GM23338 (cell line): Measurements from ENCODE around the gene PHACTR1. TPM values are rescaled to one million over a fixed set of nuclear protein-coding genes. Genes with fewer than 3 reads are reported as not detected.

Experiments
- ATAC-seq: fragments of 200-7000 bp; cut with Tn5 transposase; 3 replicates; pipeline ENCODE4 v1.9.1; 2020
- DNase-seq: peaks from one replicate; pipeline ENCODE4 v3.0.0-alpha.2; 2015; ENCODE audit warnings: low spot score
- H2AFZ ChIP-seq: fragments of 200-600 bp; sonication (generic); 2 replicates; pipeline ENCODE4 v1.8.0; 2016; ENCODE audit warnings: antibody characterized with exemption, mild to moderate bottlenecking, moderate library complexity
- H3F3A ChIP-seq: fragments of 200-600 bp; sonication (generic); replicated peaks from 2 replicates; pipeline ENCODE4 v1.8.0; 2017; ENCODE audit warnings: antibody characterized with exemption, mixed run types, low read depth
- H3K27ac ChIP-seq: fragments of 200-600 bp; sonication (generic); 2 replicates; pipeline ENCODE4 v1.6.1; 2016; ENCODE audit warnings: low read depth
- H3K27me3 ChIP-seq: fragments of 200-600 bp; sonication (generic); 2 replicates; pipeline ENCODE4 v1.8.0; 2016; ENCODE audit warnings: mild to moderate bottlenecking, mixed run types, moderate library complexity; ENCODE audit not compliant: insufficient read depth
- H3K36me3 ChIP-seq: fragments of 200-600 bp; sonication (generic); 2 replicates; pipeline ENCODE4 v1.8.0; 2016; ENCODE audit warnings: mild to moderate bottlenecking; ENCODE audit not compliant: insufficient read depth
- H3K4me1 ChIP-seq: fragments of 200-600 bp; sonication (generic); 2 replicates; pipeline ENCODE4 v1.8.0; 2016; ENCODE audit warnings: mild to moderate bottlenecking, moderate library complexity; ENCODE audit not compliant: insufficient read depth
- H3K4me2 ChIP-seq: fragments of 200-600 bp; sonication (generic); 2 replicates; pipeline ENCODE4 v1.7.1; 2017; ENCODE audit warnings: mixed run types
- H3K4me3 ChIP-seq: fragments of 200-600 bp; sonication (generic); 2 replicates; pipeline ENCODE4 v1.6.1; 2016; ENCODE audit warnings: mixed run types
- H3K79me2 ChIP-seq: fragments of 200-600 bp; sonication (generic); replicated peaks from 2 replicates; pipeline ENCODE4 v1.8.0; 2017; ENCODE audit warnings: mild to moderate bottlenecking; ENCODE audit not compliant: insufficient read depth
- H3K9me2 ChIP-seq: fragments of 200-600 bp; sonication (generic); 2 replicates; pipeline ENCODE4 v1.8.0; 2017; ENCODE audit not compliant: insufficient read depth
- H4K20me1 ChIP-seq: fragments of 200-600 bp; sonication (generic); replicated peaks from 2 replicates; pipeline ENCODE4 v1.8.0; 2017; ENCODE audit warnings: mild to moderate bottlenecking; ENCODE audit not compliant: insufficient read depth
- H3K27ac Mint-ChIP-seq: 2 replicates; pipeline ENCODE4 v1.8.0; 2020; ENCODE audit warnings: inconsistent platforms, mild to moderate bottlenecking, moderate library complexity, mixed read lengths
- H3K27me3 Mint-ChIP-seq: 3 replicates; pipeline ENCODE4 v1.8.0; 2022; ENCODE audit warnings: low read depth, mild to moderate bottlenecking, moderate library complexity, mixed read lengths, inconsistent platforms; ENCODE audit not compliant: insufficient read depth, poor library complexity
- H3K36me3 Mint-ChIP-seq: 3 replicates; pipeline ENCODE4 v1.8.0; 2021; ENCODE audit warnings: low read depth, mild to moderate bottlenecking, inconsistent platforms, moderate library complexity, mixed read lengths
- H3K4me1 Mint-ChIP-seq: 3 replicates; pipeline ENCODE4 v1.8.0; 2020; ENCODE audit warnings: mild to moderate bottlenecking, inconsistent platforms, mixed read lengths
- H3K4me3 Mint-ChIP-seq: 3 replicates; pipeline ENCODE4 v1.8.0; 2021; ENCODE audit warnings: moderate library complexity, mild to moderate bottlenecking, inconsistent platforms, mixed read lengths
- H3K9me3 Mint-ChIP-seq: 3 replicates; pipeline ENCODE4 v1.8.0; 2020; ENCODE audit warnings: moderate library complexity, mild to moderate bottlenecking, inconsistent platforms, mixed read lengths
- CREB1 ChIP-seq: fragments of 250-450 bp; sonication (Bioruptor Pico); IDR thresholded peaks from 2 replicates; pipeline ENCODE4 v1.5.0; 2020; ENCODE audit warnings: low read depth, mild to moderate bottlenecking, moderate library complexity
- CTCF ChIP-seq, 2 experiments: fragments of 200-600 bp in 1 of 2; sonication (generic) in 1 of 2; conservative IDR thresholded peaks; 2 replicates each; pipeline versions ENCODE4 v1.5.1 to v1.6.1; 2016 to 2017; ENCODE audit warnings: antibody characterized with exemption in 2 of 2, low read depth in 2 of 2, mild to moderate bottlenecking in 2 of 2, moderate library complexity in 1 of 2
- ETS1 ChIP-seq: IDR thresholded peaks from 2 replicates; pipeline ENCODE4 v1.6.1; 2016; ENCODE audit warnings: antibody characterized with exemption
- EZH2phosphoT487 ChIP-seq: fragments of 200-600 bp; sonication (generic); IDR thresholded peaks from one replicate; pipeline ENCODE4 v1.8.1; 2018; ENCODE audit warnings: antibody characterized with exemption; ENCODE audit not compliant: unreplicated experiment
- JUNB ChIP-seq: IDR thresholded peaks from one replicate; pipeline ENCODE4 v1.6.1; 2016; ENCODE audit warnings: antibody characterized with exemption; ENCODE audit not compliant: unreplicated experiment
- NANOG ChIP-seq: IDR thresholded peaks from 2 replicates; pipeline ENCODE4 v1.6.1; 2016; ENCODE audit warnings: antibody characterized with exemption, borderline replicate concordance
- POLR2AphosphoS5 ChIP-seq: IDR thresholded peaks from 2 replicates; pipeline ENCODE4 v1.6.1; 2016; ENCODE audit warnings: antibody characterized with exemption, low read depth
- REST ChIP-seq: IDR thresholded peaks from one replicate; pipeline ENCODE4 v1.6.1; 2018; ENCODE audit warnings: antibody characterized with exemption; ENCODE audit not compliant: unreplicated experiment
- STAT1 ChIP-seq: IDR thresholded peaks from one replicate; pipeline ENCODE4 v1.6.1; 2016; ENCODE audit warnings: antibody characterized with exemption; ENCODE audit not compliant: unreplicated experiment
- ZNF114 ChIP-seq: fragments of 250-450 bp; sonication (Bioruptor Pico); IDR thresholded peaks from 2 replicates; pipeline ENCODE4 v1.5.0; 2020; ENCODE audit warnings: mild to moderate bottlenecking, moderate library complexity
- ZNF331 ChIP-seq: fragments of 250-450 bp; sonication (Bioruptor Pico); IDR thresholded peaks from 2 replicates; pipeline ENCODE4 v1.5.0; 2020; ENCODE audit warnings: low read depth, mild to moderate bottlenecking, moderate library complexity
- ZNF462 ChIP-seq: fragments of 250-450 bp; sonication (Bioruptor Pico); IDR thresholded peaks from 2 replicates; pipeline ENCODE4 v1.5.0; 2020; ENCODE audit warnings: mild to moderate bottlenecking, moderate library complexity
- polyA plus RNA-seq: library from polyadenylated mRNA; unstranded; fragments of >200 nt; fragmentation: Nextera tagmentation; extraction: Ambion mirVana; gene quantifications from 2 replicates; pipeline ENCODE4 v1.2.1, GENCODE V29; 2016
- total RNA-seq: library from RNA; depleted of rRNA; stranded (reverse); fragments of >200 nt; shearing (Covaris generic); gene quantifications from 2 replicates; pipeline ENCODE4 v1.2.3, GENCODE V29; 2014

Gene PHACTR1
- total and polyA plus RNA-seq, 2 experiments from 2014 or later = 5.9 to 19.3 TPM

- TF ChIP-seq ZNF462 (CRISPR knock-in tag) = no peak
- no peak for TF ChIP-seq ZNF114 (CRISPR knock-in tag)
- no peak for TF ChIP-seq EZH2phosphoT487
These were observed 598.2 kb downstream of the PHACTR1 start (continued) for GRCh38 chr6:13314806-13315205.

GRCh38 chr6:13315896-13316295 is 599.3 kb downstream of the PHACTR1 start:
- DNase-seq (no peak), ATAC-seq (no peak)
- Histone ChIP-seq H3K4me3 (no peak overlapping the region), H3K36me3 (peaks cover 63% of the 10 kb centered on the region), H3K27me3 (no peaks in the 10 kb centered on the region), H2AFZ (no peak overlapping the region), H4K20me1 (0 out of 2 replicates have a peak, but pooled peaks cover 4% of the 10 kb centered on the region), H3F3A (no peaks in the 10 kb centered on the region), H3K9me2 (no peaks in the 10 kb centered on the region), H3K79me2 (no peaks in the 10 kb centered on the region), H3K4me2 (no peak overlapping the region), H3K27ac (no peak overlapping the region), H3K4me1 (no peaks in the 10 kb centered on the region)
- no peaks in the 10 kb centered on the region for H3K27me3 Mint-ChIP-seq
- H3K4me3 Mint-ChIP-seq = no peak overlapping the region
- H3K4me1 Mint-ChIP-seq = no peaks in the 10 kb centered on the region
- H3K9me3 Mint-ChIP-seq = no peaks in the 10 kb centered on the region
- H3K36me3 Mint-ChIP-seq = peaks cover 74% of the 10 kb centered on the region
- H3K27ac Mint-ChIP-seq = no peak overlapping the region
- TF ChIP-seq CREB1 = no peak
- TF ChIP-seq STAT1 = no peak
- no peak for TF ChIP-seq ZNF114 (CRISPR knock-in tag)
- no peak for TF ChIP-seq ZNF331
- no peak for TF ChIP-seq EZH2phosphoT487
- no peak for TF ChIP-seq JUNB
- no peak for TF ChIP-seq CTCF (conservative IDR thresholded peaks at IDR 0.05; ENCODE audit: low read depth in 2 of 2)
- no peak for TF ChIP-seq NANOG
- TF ChIP-seq POLR2AphosphoS5 = no peak
- TF ChIP-seq REST = no peak
- no peak for TF ChIP-seq ETS1
